SK-MEL-5 (cell line): ENCODE data around the gene RNF217. TPM values are rescaled to one million over a fixed set of nuclear protein-coding genes. Genes with fewer than 3 reads are reported as not detected.
"Not testable (repeated sequence)": the region's sequence is repeated elsewhere in the genome, so short reads cannot be mapped to it uniquely, and the experiment has no call there.

Experiments
- DNase-seq: peaks from one replicate; pipeline ENCODE4 v3.0.0-alpha.2; 2016; ENCODE audit warnings: low read depth, low spot score
- in situ Hi-C: cut with HindIII; loops from 2 replicates; pipeline ENCODE4 v1.10.0; 2016; ENCODE audit warnings: low sequenced_read_pairs, high pct_unique_total_duplicates, low pct_unique_long_range_greater_than_20kb
- total RNA-seq: library from RNA; depleted of rRNA; stranded (reverse); fragments of >200 nt; shearing (Covaris generic); gene quantifications from 2 replicates; pipeline ENCODE4 v1.2.3, GENCODE V29; 2014

The RNF217 gene
- total RNA-seq, 1 experiment from 2014 or later = 11.0 TPM

- DNase-seq = no peak
- in situ Hi-C loops = no loop called here
Observed at GRCh38 chr6:125030969-125031368, 68.7 kb downstream of the RNF217 start.

- in situ Hi-C loops = no loop called here
- no peak for DNase-seq
Observed at GRCh38 chr6:125031385-125031784, 69.1 kb downstream of the RNF217 start.

- in situ Hi-C loops, DNase-seq: not testable (repeated sequence)
Observed at GRCh38 chr6:125034929-125035328, 72.7 kb downstream of the RNF217 start.

GRCh38 chr6:125036486-125036885, 74.2 kb downstream of the RNF217 start:
- in situ Hi-C loops, DNase-seq: not testable (repeated sequence)

GRCh38 chr6:125037827-125038226, 75.6 kb downstream of the RNF217 start:
- in situ Hi-C loops = no loop called here
- DNase-seq = no peak

- in situ Hi-C loops = no loop called here
- no peak for DNase-seq
Observed at GRCh38 chr6:125038925-125039324, 76.7 kb downstream of the RNF217 start.

GRCh38 chr6:125041740-125042459, 79.7 kb downstream of the RNF217 start:
- in situ Hi-C loops = no loop called here
- DNase-seq = peak; percentile 25

GRCh38 chr6:125044066-125044465, 81.8 kb downstream of the RNF217 start:
- no peak for DNase-seq
- in situ Hi-C loops = no loop called here

GRCh38 chr6:125044667-125045066, 82.4 kb downstream of the RNF217 start:
- DNase-seq = no peak
- in situ Hi-C loops = no loop called here

GRCh38 chr6:125046107-125046925, 84.1 kb downstream of the RNF217 start:
- in situ Hi-C loops = no loop called here

GRCh38 chr6:125048274-125048673, 86.0 kb downstream of the RNF217 start:
- in situ Hi-C loops = no loop called here

More at GRCh38 chr6:125046107-125046925, 84.1 kb downstream of the RNF217 start:
- DNase-seq = no peak

GRCh38 chr6:125050663-125051318, 88.6 kb downstream of the RNF217 start:
- in situ Hi-C loops = no loop called here
- DNase-seq = no peak

More at GRCh38 chr6:125048274-125048673, 86.0 kb downstream of the RNF217 start:
- DNase-seq = no peak

GRCh38 chr6:125053809-125054208, 91.6 kb downstream of the RNF217 start:
- no peak for DNase-seq
- in situ Hi-C loops = no loop called here

- no peak for DNase-seq
- in situ Hi-C loops = no loop called here
Observed at GRCh38 chr6:125054331-125054730, 92.1 kb downstream of the RNF217 start.

- in situ Hi-C loops = no loop called here
- no peak for DNase-seq
Observed at GRCh38 chr6:125057392-125058246, 95.4 kb downstream of the RNF217 start.

- in situ Hi-C loops = no loop called here
- DNase-seq = no peak
Observed at GRCh38 chr6:125058546-125058945, 96.3 kb downstream of the RNF217 start.

- in situ Hi-C loops = no loop called here
- no peak for DNase-seq
Observed at GRCh38 chr6:125063307-125063706, 101.1 kb downstream of the RNF217 start.
